Motor neuron (in vitro differentiated cells): ENCODE measurements around the gene GTF3C1. TPM values are rescaled to one million over a fixed set of nuclear protein-coding genes. Genes with fewer than 3 reads are reported as not detected.

Experiments used
- ATAC-seq, 8 experiments: fragments of 200-7000 bp; cut with Tn5 transposase; replicated peaks in 6 of 8; 2 replicates each; pipeline ENCODE4 v1.8.0; 2021; ENCODE audit warnings: mild to moderate bottlenecking in 8 of 8, moderate library complexity in 8 of 8
- H3K27ac ChIP-seq, 2 donors: fragments of 250-450 bp; sonication (Bioruptor Pico); 2 replicates each; pipeline ENCODE4 v1.9.0; 2021; ENCODE audit warnings: antibody characterized with exemption in 2 of 2, mild to moderate bottlenecking in 2 of 2, moderate library complexity in 1 of 2
- H3K4me1 ChIP-seq, 2 donors: fragments of 250-450 bp; sonication (Bioruptor Pico); replicated peaks in 1 of 2; 2 replicates each; pipeline ENCODE4 v1.6.1; 2021; ENCODE audit warnings: antibody characterized with exemption in 2 of 2, mild to moderate bottlenecking in 2 of 2, moderate library complexity in 1 of 2
- H3K4me3 ChIP-seq, 5 donors: fragments of 250-450 bp; sonication (Bioruptor Pico); 2 replicates each; pipeline ENCODE4 v1.9.0; 2021; ENCODE audit warnings: antibody characterized with exemption in 5 of 5, mild to moderate bottlenecking in 5 of 5, moderate library complexity in 4 of 5
- whole genome bisulfite sequencing, 10 experiments: fragments of 450-650 bp; shearing (Covaris generic); methylation state at CpG; one replicate each; pipeline ENCODE4 v1.0.0; 2022; 5-methylcytosine and 5-hydroxymethylcytosine counted together
- in situ Hi-C, 9 experiments: fragments of 400-800 bp; cut with MboI; loops; one replicate each; pipeline ENCODE4 v1.15.0; 2021; ENCODE audit warnings: low sequenced_read_pairs in 9 of 9, low pct_unique_long_range_greater_than_20kb in 2 of 9; ENCODE audit not compliant: unreplicated experiment in 9 of 9
- total RNA-seq, 8 experiments: library from RNA; unstranded; fragments of 300-600 nt; gene quantifications; 2 replicates each; pipeline versions ENCODE4 v1.2.3 to v1.2.4, GENCODE V29; 2022

Gene GTF3C1
- 100 to 1,000 TPM in 2 of 8 experiments, 10 to 100 TPM in 6; 41.2 to 156 (median 60.5) TPM for total RNA-seq

- in situ Hi-C loops, result loop anchor here in 1 of 9 experiments (25.0 kb wide), 1 partner anchor 113 kb away; no protein-coding TSS in a partner anchor
- peak within 1 kb of the TSS; percentile 67 to 93 (median 91) for H3K4me3 ChIP-seq
- WGBS, 10 experiments, result 0 to 24% (median 1%) methylated on average over 4 to 24 of the region's 59 CpGs; no CpG with 5 or more reads in 4 of the 10 experiments
- ATAC-seq, result peak; percentile 77 to 98 (median 97)
- peak within 1 kb of the TSS; percentile 67 to 75 for H3K27ac ChIP-seq
- H3K4me1 ChIP-seq, result peaks cover 11 to 13% of the 10 kb centered on the region in 2 donors
Measured at GRCh38 chr16:27549746-27550581, at the start of gene GTF3C1, which contains the start of gene KATNIP. GTF3C1 (minus strand) TSS chr16:27549913; CDS start chr16:27549890, 23 bp downstream. KATNIP (plus strand) TSS chr16:27550144; CDS start chr16:27550171, 27 bp downstream.

DNA sequence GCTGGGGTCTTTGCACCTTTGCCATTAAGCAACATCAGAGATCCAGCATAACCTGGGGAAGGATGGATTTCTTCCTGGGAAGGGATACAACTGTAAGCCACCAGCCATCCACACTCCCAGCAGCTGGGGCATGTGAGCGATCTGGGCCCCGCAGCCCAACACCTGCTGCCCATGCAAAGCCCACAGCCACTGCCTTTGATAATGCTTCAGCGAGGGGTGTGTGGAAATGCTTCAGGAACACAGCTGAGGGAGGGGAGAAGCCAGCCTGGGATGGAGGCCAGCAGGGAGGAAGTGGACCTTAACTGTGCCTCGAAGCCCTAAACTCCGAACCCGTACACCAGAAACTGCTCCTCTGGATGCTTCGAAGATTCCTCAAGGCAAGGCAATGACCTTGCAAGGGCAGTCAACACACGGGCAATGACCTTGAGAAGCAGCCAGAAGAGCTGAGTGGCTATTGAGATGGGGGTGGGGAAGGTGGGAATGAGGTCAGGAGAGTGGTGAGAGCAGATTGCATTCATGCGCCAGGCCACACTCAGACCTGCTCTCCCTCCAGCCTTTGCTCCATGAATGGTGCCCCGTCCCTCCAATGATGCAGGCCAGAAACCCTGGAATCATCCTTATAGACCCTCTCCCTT, 49.3 kb upstream of the GTF3C1 start:
- no peak for ATAC-seq
- WGBS, 10 experiments, result 80 to 97% (median 84%) methylated on average over 1 to 4 of the region's 10 CpGs; no CpG with 5 or more reads in 4 of the 10 experiments
- peaks cover 0 to 10% of the 10 kb centered on the region in 2 donors for H3K4me1 ChIP-seq
- no peak overlapping the region for H3K27ac ChIP-seq
- in situ Hi-C loops, result no loop called here
- H3K4me3 ChIP-seq, result no peak overlapping the region

DNA sequence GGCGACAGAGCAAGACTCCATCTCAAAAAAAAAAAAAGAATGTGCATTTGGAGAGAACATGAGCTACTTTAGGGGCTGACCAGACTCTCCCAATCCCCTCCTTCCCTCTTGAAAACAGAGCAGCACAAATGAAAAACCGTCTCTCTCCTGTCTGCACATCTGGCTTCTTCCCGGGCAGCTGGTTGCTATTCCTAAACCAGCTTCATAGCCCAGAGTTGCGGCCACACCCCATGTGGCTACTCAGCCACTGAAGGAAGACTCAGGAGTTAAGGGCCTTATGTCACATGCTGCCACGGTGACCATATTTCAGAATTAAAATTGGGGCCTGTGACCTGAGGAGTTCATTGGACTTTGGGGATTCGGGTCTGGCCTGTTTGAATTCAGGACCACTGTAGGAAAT, 48.5 kb upstream of the GTF3C1 start:
- no peak overlapping the region for H3K27ac ChIP-seq
- H3K4me3 ChIP-seq, result no peak overlapping the region
- WGBS, 10 experiments, result 31 to 100% (median 80%) methylated on average over 1 to 6 of the region's 6 CpGs; no CpG with 5 or more reads in 3 of the 10 experiments
- peak in 3 of 8 experiments; percentile 11 to 87 (median 72) for ATAC-seq
- H3K4me1 ChIP-seq, result peaks cover 0 to 10% of the 10 kb centered on the region in 2 donors
- in situ Hi-C loops, result no loop called here

DNA sequence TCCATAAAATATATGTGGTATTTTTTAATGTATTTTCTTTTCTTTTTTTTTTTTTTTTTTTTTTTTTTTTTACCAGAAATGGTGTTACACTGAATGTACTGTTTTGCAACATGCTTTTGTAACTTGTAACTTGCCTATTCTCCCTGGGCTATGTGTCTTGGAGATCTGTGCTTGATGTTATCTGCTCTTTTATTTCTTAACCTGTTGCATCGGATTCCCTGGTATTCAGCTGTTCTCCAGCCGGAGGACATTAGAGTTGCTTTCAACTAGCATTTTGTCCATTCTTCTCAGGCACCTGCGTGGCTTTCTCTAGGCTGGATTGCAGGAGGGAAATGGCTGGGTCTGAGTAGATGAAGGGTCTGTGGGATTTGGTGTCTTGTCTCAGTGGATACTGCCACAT, 47.6 kb upstream of the GTF3C1 start:
- Histone ChIP-seq H3K27ac (no peak overlapping the region), H3K4me1 (peaks cover 0 to 10% of the 10 kb centered on the region in 2 donors), H3K4me3 (no peak overlapping the region)
- in situ Hi-C loops, result no loop called here
- ATAC-seq, result no peak
- WGBS, 10 experiments, result 66 to 100% (median 98%) methylated on average over 1 to 3 of the region's 3 CpGs; no CpG with 5 or more reads in 2 of the 10 experiments

DNA sequence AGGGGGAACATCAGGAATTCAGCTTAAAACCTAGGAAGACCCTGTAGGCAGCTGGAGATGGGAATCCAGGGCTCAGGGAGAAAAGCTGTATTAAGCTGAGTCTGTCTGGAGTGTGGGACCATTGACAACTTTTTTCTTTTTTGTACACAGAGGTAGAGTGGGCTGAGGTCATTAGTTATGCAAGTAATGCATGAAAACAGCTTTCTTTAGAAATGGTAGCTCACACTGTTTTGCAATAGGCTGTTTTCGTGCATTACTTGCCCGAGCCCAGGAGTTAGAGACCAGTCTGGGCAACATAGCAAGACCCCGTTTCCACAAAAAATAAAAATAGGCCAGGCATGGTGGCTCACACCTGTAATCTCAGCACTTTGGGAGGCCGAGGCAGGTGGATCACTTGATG, 46.7 kb upstream of the GTF3C1 start:
- no peak overlapping the region for H3K4me3 ChIP-seq
- ATAC-seq, result no peak
- WGBS, 10 experiments, result 80 to 100% (median 92%) methylated on average over 1 to 3 of the region's 4 CpGs; no CpG with 5 or more reads in 2 of the 10 experiments
- no peak overlapping the region for H3K27ac ChIP-seq
- in situ Hi-C loops, result no loop called here
- peaks cover 0 to 10% of the 10 kb centered on the region in 2 donors for H3K4me1 ChIP-seq

DNA sequence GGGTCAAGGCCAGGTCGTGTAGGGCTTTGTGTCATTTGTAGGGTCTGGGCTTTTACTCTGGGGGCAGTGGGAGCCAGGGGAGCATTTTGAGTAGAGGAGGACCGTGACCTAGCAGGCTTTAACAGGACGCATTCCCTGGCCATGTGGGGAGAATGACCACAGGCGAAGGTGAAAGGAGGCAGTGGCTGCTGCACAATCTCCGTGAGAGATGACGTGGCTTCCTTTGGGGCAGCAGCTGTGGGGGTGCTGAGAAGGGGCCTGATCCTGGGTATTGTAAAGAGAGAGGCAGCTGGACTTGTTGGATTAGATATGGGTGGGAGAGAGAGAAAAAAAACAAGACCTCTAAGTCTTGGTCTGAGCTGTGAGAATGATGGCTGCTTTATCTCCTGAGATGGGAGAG, 46.3 kb upstream of the GTF3C1 start:
- peak overlapping the region in 1 of 2 donors; percentile 30 for H3K27ac ChIP-seq

GRCh38 chr16:27595475-27595874, 45.8 kb upstream of the GTF3C1 start:
- Histone ChIP-seq H3K4me1 (peaks cover 0 to 9% of the 10 kb centered on the region in 2 donors), H3K27ac (peak overlapping the region in 1 of 2 donors; percentile 30), H3K4me3 (no peak overlapping the region)
- 55 to 96% (median 70%) methylated on average over 1 to 4 of the region's 4 CpGs; no CpG with 5 or more reads in 1 of the 10 experiments for WGBS, 10 experiments
- in situ Hi-C loops, result no loop called here
- ATAC-seq, result peak in 3 of 8 experiments; percentile 23 to 80 (median 41)

More for the DNA sequence above, 46.3 kb upstream of the GTF3C1 start:
- peak in 4 of 8 experiments; percentile 25 to 65 (median 32) for ATAC-seq
- Histone ChIP-seq H3K4me3 (no peak overlapping the region), H3K4me1 (peaks cover 0 to 10% of the 10 kb centered on the region in 2 donors)
- WGBS, 10 experiments, result 20 to 60% (median 50%) methylated on average over 1 to 2 of the region's 6 CpGs; no CpG with 5 or more reads in 7 of the 10 experiments
- in situ Hi-C loops, result no loop called here

DNA sequence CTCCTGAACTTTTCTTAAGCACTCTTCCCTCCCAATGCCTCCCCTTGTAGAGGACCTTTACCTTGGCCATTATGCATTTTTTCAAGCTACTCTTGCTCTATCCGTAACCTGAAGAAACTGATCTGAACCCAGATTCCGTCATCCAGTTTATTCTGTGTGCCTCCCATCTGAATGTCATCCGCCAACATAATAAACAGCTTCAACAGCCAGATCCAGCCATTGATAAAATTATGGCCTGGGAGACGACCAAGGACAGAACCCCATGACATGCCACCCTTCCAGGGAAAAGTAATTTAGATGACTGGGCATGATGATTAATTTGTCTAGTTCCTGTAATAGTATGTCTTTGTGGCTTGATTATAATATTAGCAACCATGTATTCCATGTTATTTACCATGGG, 42.1 kb upstream of the GTF3C1 start:
- no peak overlapping the region for H3K4me3 ChIP-seq
- in situ Hi-C loops, result no loop called here
- H3K27ac ChIP-seq, result no peak overlapping the region
- ATAC-seq, result no peak
- 83 to 100% (median 92%) methylated on average over 2 to 4 of the region's 4 CpGs; no CpG with 5 or more reads in 4 of the 10 experiments for whole genome bisulfite sequencing, 10 experiments
- peaks cover 0 to 4% of the 10 kb centered on the region in 2 donors for H3K4me1 ChIP-seq

GRCh38 chr16:27588057-27588456, 38.3 kb upstream of the GTF3C1 start:
- 70 to 100% (median 98%) methylated on average over 1 to 3 of the region's 3 CpGs; no CpG with 5 or more reads in 2 of the 10 experiments for WGBS, 10 experiments
- in situ Hi-C loops, result no loop called here
- Histone ChIP-seq H3K4me1 (no peaks in the 10 kb centered on the region), H3K27ac (no peak overlapping the region), H3K4me3 (no peak overlapping the region)
- ATAC-seq, result no peak

GRCh38 chr16:27586711-27587110, 37.0 kb upstream of the GTF3C1 start:
- no peaks in the 10 kb centered on the region for H3K4me1 ChIP-seq
- in situ Hi-C loops, result no loop called here
- 56 to 100% (median 83%) methylated on average over 2 to 7 of the region's 8 CpGs; no CpG with 5 or more reads in 1 of the 10 experiments for WGBS, 10 experiments
- no peak overlapping the region for H3K4me3 ChIP-seq
- no peak overlapping the region for H3K27ac ChIP-seq
- no peak for ATAC-seq

- no peak for ATAC-seq
- in situ Hi-C loops, result no loop called here
- Histone ChIP-seq H3K4me3 (no peak overlapping the region), H3K4me1 (no peaks in the 10 kb centered on the region), H3K27ac (no peak overlapping the region)
- WGBS, 10 experiments, result 85 to 100% (median 100%) methylated on average over 1 to 5 of the region's 5 CpGs; no CpG with 5 or more reads in 2 of the 10 experiments
Measured at GRCh38 chr16:27585200-27585599, 35.5 kb upstream of the GTF3C1 start.

DNA sequence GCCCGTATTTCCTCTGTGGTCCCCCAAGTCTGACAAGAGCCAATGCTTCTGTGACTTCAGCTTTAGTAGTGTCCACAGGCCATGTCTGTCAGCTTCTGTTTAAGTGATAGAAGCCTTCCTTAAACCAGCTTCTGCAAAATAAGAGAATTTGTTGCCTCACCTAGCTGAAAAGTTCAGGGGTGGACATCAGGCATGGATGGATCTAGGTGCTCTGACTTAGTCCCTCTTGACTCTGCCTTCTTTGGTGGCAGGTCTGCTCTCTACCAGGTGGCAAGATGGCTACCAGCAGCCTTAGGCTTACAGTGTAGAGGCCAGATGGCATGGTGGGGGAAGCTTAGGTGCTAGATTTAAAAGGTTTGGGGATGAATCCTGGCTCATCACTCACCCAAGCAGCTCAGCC, 33.9 kb upstream of the GTF3C1 start:
- in situ Hi-C loops, result no loop called here
- no peak for ATAC-seq
- H3K27ac ChIP-seq, result no peak overlapping the region
- whole genome bisulfite sequencing, 10 experiments, result 80 to 100% (median 89%) methylated on average over 1 of the region's 1 CpG; no CpG with 5 or more reads in 7 of the 10 experiments
- H3K4me1 ChIP-seq, result peaks cover 8 to 9% of the 10 kb centered on the region in 2 donors
- H3K4me3 ChIP-seq, result no peak overlapping the region

DNA sequence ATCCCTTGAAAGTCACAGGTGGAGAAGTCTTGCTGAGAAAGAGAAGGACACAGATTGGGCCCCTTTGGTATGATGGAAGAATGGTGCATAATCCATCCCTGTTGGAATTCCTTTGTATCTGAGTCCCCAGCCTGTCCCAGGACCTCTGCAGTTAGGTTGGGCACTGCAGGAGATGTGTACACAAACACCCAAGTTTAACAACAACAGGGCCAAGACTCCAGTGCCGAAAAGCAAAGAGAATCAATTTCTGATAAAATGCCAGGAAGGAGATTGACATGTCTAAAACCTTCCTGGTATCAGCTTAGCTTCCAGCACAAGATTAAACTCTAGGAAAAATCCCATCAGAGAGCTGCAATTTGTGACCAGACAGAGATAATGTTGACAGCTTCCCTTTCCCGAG, 33.2 kb upstream of the GTF3C1 start:
- in situ Hi-C loops, result no loop called here
- Histone ChIP-seq H3K4me1 (peaks cover 12 to 14% of the 10 kb centered on the region in 2 donors), H3K27ac (no peak overlapping the region), H3K4me3 (no peak overlapping the region)
- no peak for ATAC-seq
- WGBS, 10 experiments, result 56 to 100% (median 83%) methylated on average over 1 to 2 of the region's 2 CpGs; no CpG with 5 or more reads in 5 of the 10 experiments
